ENCODE data around the gene MYORG. TPM values are rescaled to one million over a fixed set of nuclear protein-coding genes. Genes with fewer than 3 reads are reported as not detected.

Gene MYORG
- total RNA-seq, 1 donor from 2014 or later = 5.3 TPM

DNA sequence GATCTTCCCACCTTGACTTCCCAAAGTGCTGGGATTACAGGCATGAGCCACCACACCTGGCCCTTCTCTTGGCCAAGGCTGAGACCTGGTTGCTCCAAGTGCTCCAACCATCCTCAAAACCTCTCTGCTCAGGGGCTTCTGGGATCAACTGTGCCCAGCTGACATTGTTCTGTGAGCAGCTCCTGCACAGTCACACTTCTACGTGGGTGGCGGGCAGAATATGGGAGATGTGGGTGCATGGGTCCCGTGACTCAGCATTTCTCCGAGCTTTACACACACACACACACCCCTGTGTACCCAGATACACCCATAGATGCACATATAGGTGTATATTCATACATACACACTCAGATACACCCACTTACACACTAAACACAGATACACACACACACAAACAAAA is 10.5 kb upstream of the MYORG start:
- no peak for ATAC-seq
- intact Hi-C loops (cut with micrococcal nuclease) = no loop called here
- no peak for DNase-seq

GRCh38 chr9:34386656-34387055 is 10.0 kb upstream of the MYORG start:
- DNase-seq (no peak), ATAC-seq (no peak)
- intact Hi-C loops (cut with micrococcal nuclease) = no loop called here

DNA sequence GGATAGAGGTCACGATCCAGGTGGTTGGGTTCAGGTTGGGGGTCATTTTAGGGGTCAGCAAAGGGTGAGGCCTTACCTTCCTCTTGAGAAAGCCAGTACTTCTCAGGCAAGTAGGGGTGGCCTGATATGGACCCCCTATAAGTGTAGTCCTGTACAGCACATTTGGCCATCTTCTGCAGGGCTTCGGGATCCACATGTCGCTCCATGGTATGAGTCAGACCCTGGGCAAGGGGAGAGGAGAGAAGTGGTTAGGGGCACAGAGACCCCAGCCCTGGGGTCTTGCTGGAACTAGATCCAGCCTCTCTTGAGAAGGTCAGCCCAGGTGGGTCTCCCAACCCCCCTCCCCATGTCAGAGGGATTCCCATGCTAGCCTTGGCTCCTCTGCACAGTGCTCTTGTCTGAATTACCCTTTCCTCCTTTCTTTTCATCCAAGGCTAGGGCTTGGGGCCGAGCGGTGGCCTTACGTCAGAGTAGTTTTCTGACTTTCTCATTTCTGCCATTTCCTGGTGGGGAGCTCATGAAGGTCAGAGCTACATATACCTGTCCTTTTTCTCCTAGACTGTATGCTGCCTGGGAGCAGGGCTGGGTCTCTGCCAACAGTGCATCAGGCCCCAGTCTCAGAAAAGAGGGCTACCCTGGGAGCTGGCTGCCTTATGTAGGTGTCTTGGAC is 9.0 kb upstream of the MYORG start:
- DNase-seq (no peak), ATAC-seq (no peak)
- intact Hi-C loops (cut with micrococcal nuclease) = no loop called here

DNA sequence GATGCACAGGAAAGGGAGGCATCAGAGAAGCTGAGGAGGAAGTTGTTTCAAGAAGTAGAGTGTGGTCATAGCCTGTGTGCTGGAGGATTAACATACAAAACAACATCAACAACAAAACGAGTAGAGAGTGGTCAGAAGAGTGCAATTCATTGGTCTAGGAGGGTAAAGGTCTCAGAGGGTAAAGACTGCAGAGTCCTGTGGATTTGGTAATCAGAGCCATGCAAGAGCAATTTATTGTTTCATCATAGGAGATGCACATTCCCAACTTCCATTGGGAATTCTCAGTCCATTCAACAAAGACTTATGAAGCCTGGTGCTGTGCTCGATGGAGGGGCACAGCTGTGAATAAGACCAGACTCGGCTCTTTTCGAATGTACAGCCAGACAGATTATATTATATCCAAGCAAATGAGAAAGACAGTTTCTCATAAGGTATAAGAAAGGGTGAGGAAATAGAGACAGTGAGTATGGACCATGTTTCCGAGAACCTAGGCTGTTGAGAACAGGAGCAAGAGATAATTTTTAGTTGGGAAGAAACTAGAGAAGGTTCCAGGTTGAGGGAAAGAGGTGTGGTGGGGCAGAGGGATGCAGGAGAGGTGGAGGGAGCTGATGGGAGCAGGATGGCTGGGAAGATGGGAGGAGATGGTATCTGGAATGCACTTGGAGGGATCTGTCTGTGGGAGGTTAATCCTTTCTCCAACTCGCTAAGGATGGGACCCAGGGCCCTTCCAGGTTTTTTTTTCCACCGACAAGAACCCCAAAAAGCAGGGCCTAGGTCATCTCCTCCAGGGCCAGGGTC is 7.9 kb upstream of the MYORG start:
- intact Hi-C loops (cut with micrococcal nuclease) = no loop called here
- no peak for DNase-seq
- ATAC-seq = no peak

- ATAC-seq (no peak), DNase-seq (no peak)
- intact Hi-C loops (cut with micrococcal nuclease) = no loop called here
These were observed 7.2 kb upstream of the MYORG start for GRCh38 chr9:34383904-34384303.

DNA sequence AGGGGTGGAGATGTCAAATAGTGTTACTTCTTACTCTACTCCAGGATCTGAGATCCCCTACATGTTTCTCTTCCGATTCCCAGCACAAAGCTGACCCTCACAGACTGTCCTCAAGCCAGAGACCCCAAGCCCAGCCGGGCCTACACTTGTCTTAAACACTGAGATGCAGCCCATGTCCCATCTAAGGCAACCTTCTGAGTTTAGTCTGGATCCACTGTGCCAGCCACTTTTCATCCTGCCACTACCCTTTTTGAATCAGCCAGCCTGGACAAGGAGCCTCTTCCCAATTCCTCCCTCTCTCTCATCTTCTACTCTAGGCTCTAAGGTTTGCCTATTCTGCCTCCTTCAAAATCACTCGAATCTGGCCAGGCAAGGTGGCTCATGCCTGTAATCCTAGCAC is 6.2 kb upstream of the MYORG start:
- intact Hi-C loops (cut with micrococcal nuclease) = no loop called here
- DNase-seq (no peak), ATAC-seq (no peak)

GRCh38 chr9:34382054-34382453 is 5.4 kb upstream of the MYORG start:
- ATAC-seq = no peak
- DNase-seq = no peak
- intact Hi-C loops (cut with micrococcal nuclease) = no loop called here

DNA sequence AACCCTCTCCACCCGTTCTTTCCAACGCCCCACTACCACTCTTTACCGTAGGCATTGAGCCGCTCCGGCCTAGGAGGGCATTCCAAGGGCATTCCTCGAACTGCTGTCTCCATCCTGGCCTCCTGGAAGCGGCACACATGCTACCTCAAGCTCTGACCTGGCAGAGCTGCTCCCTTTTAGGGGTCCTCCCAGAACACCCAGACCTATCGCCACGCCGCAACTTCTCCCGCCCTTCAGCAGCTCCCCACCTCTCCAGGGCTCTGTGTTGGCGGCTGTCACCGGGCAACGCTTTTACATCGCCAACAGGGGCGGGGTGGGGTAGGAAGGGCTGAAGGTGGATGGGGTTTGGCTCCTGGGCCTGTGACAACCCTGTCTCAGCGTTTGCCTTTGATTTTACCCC is 4.6 kb upstream of the MYORG start:
- peak; percentile 19 for ATAC-seq
- peak; percentile 52 for DNase-seq
- intact Hi-C loops (cut with micrococcal nuclease) = no loop called here

DNA sequence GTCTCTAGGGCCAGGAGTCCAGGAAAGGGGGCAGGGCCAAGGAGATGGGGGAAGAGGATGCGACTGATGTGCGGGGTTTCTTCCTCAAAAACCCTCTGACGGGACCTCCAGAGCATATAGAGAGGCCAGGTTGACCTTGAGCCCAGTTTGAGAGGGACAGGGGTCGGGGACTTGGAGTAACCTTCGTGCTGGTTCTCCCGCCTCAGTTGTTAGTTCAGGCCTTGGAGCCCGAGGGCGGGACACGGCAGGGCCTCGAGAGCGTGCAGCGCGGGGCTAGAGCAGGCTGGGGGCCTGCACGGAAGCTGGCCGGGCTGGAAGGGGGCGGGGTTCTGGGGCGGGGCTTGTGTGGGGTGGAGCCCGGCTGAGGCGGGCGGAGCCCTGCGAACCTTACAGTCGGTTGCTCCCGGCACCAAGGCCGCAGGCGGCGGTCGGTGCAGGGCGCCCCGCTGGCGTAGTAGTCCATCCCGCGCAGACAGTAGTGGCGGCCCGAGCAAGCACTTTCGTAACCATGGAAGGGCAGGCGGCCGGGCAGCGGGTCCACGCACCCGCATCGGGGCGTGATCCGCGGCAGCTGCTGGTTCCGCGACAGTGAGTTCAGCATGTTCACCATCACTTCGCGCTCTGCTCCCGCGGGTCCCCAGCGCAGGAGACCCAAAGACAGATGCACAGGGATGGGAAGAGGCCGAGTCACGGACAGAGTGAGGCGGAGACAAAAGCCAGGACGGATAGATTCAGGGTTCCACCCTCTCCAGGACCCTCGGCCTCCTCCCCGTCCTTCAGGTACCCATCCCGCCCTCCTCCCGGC is 4.0 kb upstream of the MYORG start:
- peak; percentile 81 for ATAC-seq
- peak; percentile 89 for DNase-seq
- intact Hi-C loops (cut with micrococcal nuclease) = no loop called here

DNA sequence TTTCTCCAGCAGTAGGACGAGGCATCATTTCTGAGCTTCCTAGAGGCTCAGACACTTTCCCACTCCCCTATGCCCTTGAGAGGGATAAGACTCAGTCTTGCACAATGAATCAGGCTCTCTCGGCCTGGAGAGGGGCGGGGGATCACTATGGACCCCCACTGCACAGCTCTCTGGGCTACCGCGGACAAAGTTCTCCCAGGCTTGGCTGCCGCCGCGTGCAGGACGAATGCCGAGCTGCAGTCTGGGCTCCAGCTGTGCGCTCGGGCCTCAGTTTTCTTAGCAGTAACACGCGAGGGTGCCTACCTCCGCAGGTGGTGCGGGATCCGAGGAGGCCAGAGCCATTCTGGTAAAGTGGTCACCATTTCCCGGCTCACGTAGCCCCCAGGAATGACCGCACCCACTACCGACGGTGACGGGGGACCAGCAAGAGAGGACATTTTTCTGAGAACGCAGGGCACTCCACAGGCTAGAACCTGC is 3.4 kb upstream of the MYORG start:
- DNase-seq (peak; percentile 43), ATAC-seq (no peak)
- intact Hi-C loops (cut with micrococcal nuclease) = no loop called here

DNA sequence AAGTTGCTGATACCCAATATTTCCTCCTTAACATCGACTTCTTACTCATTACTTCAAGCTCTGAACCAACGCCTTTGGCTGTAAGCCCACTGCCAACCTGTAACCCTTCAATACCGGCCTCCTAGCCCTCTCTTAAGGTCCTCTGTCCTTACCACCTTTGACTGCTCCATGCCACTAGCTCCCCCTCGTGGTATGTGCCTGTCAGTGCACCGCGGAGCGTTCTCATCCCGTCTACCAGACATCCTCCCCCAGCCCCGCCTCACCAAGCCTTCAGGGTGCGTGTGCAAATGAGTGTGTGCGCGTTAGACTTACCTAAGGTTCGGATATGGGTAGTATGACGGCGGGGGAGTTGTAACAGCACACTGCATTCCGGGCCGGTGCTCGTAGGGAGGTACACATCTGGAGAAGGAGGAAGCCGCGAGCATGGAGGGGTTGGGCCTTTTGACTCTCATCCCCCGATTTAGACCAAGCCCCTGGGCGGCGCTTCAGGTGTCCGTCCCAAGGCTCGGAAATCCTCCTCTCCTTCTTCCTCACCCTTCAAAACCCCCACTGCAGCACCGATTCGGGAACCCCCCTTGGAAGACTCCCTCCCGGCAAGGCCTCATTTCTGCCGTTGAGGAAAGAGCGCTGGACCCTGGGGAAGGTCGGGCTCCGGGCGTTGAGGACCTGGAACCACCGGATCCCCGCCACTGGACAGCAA is 2.8 kb upstream of the MYORG start:
- intact Hi-C loops (cut with micrococcal nuclease) = loop anchor here (5.0 kb wide), 1 partner anchor 47 kb away; no protein-coding TSS in a partner anchor
- ATAC-seq = peak; percentile 56
- peak; percentile 89 for DNase-seq

DNA sequence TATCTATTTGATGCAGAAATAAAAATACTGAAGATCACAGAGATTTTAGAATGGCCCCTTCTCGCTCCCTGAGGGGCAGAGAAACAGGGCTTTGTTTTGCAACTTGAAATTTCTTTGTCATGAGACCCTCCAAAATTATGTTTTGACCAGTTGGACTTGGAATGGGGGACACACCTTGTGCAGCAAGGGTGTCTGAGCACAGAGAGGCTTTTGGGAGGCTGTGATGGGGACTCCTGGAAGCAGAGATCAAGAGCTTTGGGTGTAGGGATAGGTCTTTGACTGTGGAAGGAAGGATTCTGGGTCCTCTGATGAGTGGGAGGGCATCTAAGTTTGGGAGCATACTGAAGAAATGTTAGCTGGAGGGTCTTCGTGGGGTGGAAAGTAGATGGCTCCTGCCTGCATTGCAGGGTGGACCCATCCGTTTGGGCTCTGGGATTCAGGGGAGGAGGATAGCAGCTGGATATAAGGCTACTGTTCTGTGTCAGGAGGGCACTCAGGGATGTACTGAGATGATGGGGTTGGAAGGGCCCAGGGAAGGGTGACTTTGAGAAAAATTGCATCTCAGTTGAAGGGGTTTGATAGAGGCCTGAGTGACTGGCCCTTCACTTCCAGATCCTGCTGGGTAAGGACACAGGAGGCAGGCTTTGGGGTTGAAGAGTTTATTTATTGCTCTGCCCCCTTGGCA is 1.8 kb upstream of the MYORG start:
- intact Hi-C loops (cut with micrococcal nuclease) = loop anchor here (5.0 kb wide), 1 partner anchor 46 kb away; no protein-coding TSS in a partner anchor
- DNase-seq = no peak
- ATAC-seq = no peak

- ATAC-seq (no peak), DNase-seq (peak; percentile 45)
- intact Hi-C loops (cut with micrococcal nuclease) = loop anchor here (5.0 kb wide), 1 partner anchor 45 kb away; no protein-coding TSS in a partner anchor
These were observed 677 bp upstream of the MYORG start for GRCh38 chr9:34377404-34377746.

GRCh38 chr9:34375901-34376595 is 650 bp downstream of the MYORG start:
- intact Hi-C loops (cut with micrococcal nuclease) = loop anchor here (5.0 kb wide), 1 partner anchor 44 kb away; no protein-coding TSS in a partner anchor
- DNase-seq (peak; percentile 74), ATAC-seq (peak; percentile 34)

- intact Hi-C loops (cut with micrococcal nuclease) = loop anchor here (5.0 kb wide), 1 partner anchor 43 kb away; no protein-coding TSS in a partner anchor
- DNase-seq = no peak
- no peak for ATAC-seq
These were observed 1.7 kb downstream of the MYORG start for GRCh38 chr9:34374905-34375552.

- DNase-seq (no peak), ATAC-seq (no peak)
- intact Hi-C loops (cut with micrococcal nuclease) = no loop called here
These were observed 2.4 kb downstream of the MYORG start for GRCh38 chr9:34374339-34374738.

DNA sequence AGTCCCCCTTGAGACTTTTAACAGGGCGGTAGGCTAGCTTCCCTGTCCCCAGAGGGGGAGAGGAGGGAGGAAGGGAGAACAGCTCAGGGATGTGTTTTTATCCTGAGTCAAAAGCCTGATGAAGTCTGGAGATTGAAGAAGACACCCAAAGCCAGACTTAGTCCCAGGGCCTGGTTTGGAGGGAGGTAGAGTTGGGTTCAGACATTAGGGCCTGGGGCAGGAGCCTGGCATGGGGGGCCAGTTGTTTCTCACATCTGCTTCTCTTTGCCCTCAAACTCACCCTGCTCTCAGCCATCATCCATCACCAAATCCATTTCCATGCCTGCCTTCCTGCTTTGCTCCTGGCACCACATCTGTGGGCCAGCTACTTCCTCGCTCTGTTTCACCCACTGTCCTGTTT is 2.9 kb downstream of the MYORG start:
- intact Hi-C loops (cut with micrococcal nuclease) = no loop called here
- ATAC-seq = no peak

More for the DNA sequence above, 2.9 kb downstream of the MYORG start:
- DNase-seq = no peak

All from left ventricle myocardium superior (tissue), 1 donor.